HEK293T (cell line): Measurements from ENCODE around the gene ALCAM.

Experiments
- CTCF ChIA-PET: fragments of 350-600 bp; formaldehyde crosslinking; extraction: SDS; loops from one replicate; lab custom pipeline; 2021; ENCODE audit warnings: antibody characterized with exemption, inconsistent platforms; lab: Yijun Ruan, JAX
- POLR2A ChIA-PET: fragments of 350-600 bp; formaldehyde crosslinking; extraction: SDS; loops from one replicate; lab custom pipeline; 2020; ENCODE audit warnings: antibody characterized with exemption, inconsistent platforms; lab: Yijun Ruan, JAX
- DNase-seq: peaks from one replicate; pipeline ENCODE4 v3.0.0; 2012; ENCODE audit warnings: mixed read lengths; ENCODE audit errors: extremely low spot score
- ARNT ChIP-seq: fragments of 450-650 bp; IDR thresholded peaks from 2 replicates; pipeline ENCODE4 v1.6.1; 2017; ENCODE audit warnings: mild to moderate bottlenecking
- BHLHE40 ChIP-seq: fragments of 450-650 bp; IDR thresholded peaks from 2 replicates; pipeline ENCODE4 v1.6.1; 2016; ENCODE audit warnings: mild to moderate bottlenecking, moderate library complexity, borderline replicate concordance
- CTBP1 ChIP-seq: fragments of 450-650 bp; IDR thresholded peaks from 2 replicates; pipeline ENCODE4 v1.6.1; 2016; ENCODE audit warnings: borderline replicate concordance
- ELF4 ChIP-seq: fragments of 450-650 bp; IDR thresholded peaks from 2 replicates; pipeline ENCODE4 v1.6.1; 2017; ENCODE audit warnings: antibody characterized with exemption
- FOXA1 ChIP-seq: fragments of 450-650 bp; IDR thresholded peaks from 2 replicates; pipeline ENCODE4 v1.6.1; 2016; ENCODE audit warnings: mild to moderate bottlenecking
- FOXK2 ChIP-seq: fragments of 450-650 bp; IDR thresholded peaks from 2 replicates; pipeline ENCODE4 v1.6.1; 2016; ENCODE audit warnings: mild to moderate bottlenecking
- FOXM1 ChIP-seq: fragments of 450-650 bp; IDR thresholded peaks from 2 replicates; pipeline ENCODE4 v1.6.1; 2017; ENCODE audit warnings: mild to moderate bottlenecking, borderline replicate concordance
- HDGF ChIP-seq: fragments of 450-650 bp; IDR thresholded peaks from 2 replicates; pipeline ENCODE4 v1.6.1; 2017; ENCODE audit warnings: antibody characterized with exemption, borderline replicate concordance
- L3MBTL2 ChIP-seq: fragments of 450-650 bp; conservative IDR thresholded peaks from 2 replicates; pipeline ENCODE4 v1.6.1; 2016; ENCODE audit warnings: mild to moderate bottlenecking
- LEF1 ChIP-seq: fragments of 450-650 bp; IDR thresholded peaks from 2 replicates; pipeline ENCODE4 v1.6.1; 2017; ENCODE audit warnings: mild to moderate bottlenecking, borderline replicate concordance
- NFRKB ChIP-seq: fragments of 450-650 bp; IDR thresholded peaks from 2 replicates; pipeline ENCODE4 v1.6.1; 2016; ENCODE audit warnings: mild to moderate bottlenecking, moderate library complexity
- SP1 ChIP-seq: fragments of 450-650 bp; IDR thresholded peaks from 2 replicates; pipeline ENCODE4 v1.6.1; 2017
- SUZ12 ChIP-seq: fragments of 450-650 bp; IDR thresholded peaks from 2 replicates; pipeline ENCODE4 v1.6.1; 2016; ENCODE audit warnings: mild to moderate bottlenecking
- TARDBP ChIP-seq: fragments of 450-650 bp; IDR thresholded peaks from 2 replicates; pipeline ENCODE4 v1.6.1; 2016
- ZNF384 ChIP-seq: fragments of 450-650 bp; IDR thresholded peaks from 2 replicates; pipeline ENCODE4 v1.6.1; 2016
- TF ChIP-seq, protein P1 (sequence below): fragments of 450-650 bp; IDR thresholded peaks from 2 replicates; pipeline ENCODE4 v1.6.1; 2016

Gene ALCAM

DNA sequence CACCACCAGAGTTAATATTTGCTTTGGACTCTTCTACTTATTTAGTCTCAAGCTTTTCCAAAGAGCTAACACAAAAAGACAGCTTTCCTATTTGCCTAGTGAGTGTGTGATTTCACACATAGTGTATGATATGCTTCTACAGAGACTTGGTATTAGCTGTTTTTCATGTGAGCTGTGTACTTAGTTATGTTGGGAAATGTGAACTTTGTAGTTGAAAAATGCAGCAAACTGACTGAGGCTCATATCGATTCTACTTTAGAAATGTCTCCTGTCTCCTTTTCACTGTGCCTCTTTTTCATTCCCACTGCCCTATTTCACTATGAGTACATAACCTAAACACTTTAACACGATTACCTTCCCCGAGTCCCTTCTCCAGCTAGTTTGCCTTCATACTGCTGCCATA lies 136.5 kb downstream of the ALCAM start:
- CTCF ChIA-PET: no interaction called here
- no peak for TF ChIP-seq NFRKB
- no peak for TF ChIP-seq FOXA1
- TF ChIP-seq FOXM1: no peak
- TF ChIP-seq TARDBP: no peak
- TF ChIP-seq ZNF384: no peak
- TF ChIP-seq SP1: no peak
- TF ChIP-seq HDGF: no peak
- TF ChIP-seq CTBP1: no peak
- TF ChIP-seq LEF1: no peak
- TF ChIP-seq BHLHE40: no peak
- TF ChIP-seq ELF4: no peak
- no peak for TF ChIP-seq FOXK2
- TF ChIP-seq L3MBTL2: no peak
- POLR2A ChIA-PET: no interaction called here
- no peak for DNase-seq

DNA sequence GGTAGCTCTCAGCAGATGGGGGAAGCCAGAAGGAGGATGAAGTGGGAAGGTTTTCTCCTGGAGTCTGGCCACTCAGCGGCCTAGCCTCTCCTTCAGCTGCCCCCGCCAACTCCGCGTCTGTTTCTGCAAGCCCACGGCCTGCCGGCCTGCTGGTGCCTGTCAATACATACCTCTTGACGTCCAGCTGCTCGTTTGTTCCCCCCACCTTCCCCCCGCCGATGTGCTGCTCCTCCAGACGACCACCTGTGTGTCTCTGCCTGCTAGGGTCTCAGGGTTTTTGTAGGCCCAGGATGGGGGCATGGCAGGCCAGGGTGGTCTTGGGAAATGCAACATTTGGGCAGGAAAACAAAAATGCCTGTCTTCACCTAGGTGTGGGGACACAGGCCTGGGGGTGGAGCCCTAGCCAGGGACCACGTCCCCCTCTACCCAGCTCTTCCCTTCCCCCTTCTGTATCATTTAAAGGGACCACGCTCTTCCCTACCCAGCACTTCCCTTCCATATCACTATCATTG lies 137.8 kb downstream of the ALCAM start:
- POLR2A ChIA-PET: no interaction called here

DNA sequence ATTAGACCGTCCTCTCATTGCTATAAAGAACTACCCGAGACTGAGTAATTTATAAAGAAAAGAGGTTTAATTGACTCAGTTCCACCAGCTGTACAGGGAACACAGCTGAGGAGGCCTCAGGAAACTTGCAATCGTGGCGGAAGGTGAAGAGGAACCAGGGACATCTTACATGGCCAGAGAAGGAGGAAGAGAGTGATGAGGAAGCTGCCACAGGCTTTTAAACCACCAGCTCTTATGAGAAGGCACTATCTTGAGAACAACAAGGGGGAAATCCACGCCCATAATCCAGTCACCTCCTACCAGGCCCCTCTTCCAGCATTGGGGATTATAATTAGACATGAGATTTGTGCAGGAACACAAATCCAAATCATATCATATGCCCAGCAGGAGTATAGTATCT lies 138.5 kb downstream of the ALCAM start:
- POLR2A ChIA-PET: no interaction called here
- CTCF ChIA-PET: no interaction called here
- no peak for DNase-seq
- TF ChIP-seq FOXM1 (no peak), BHLHE40 (no peak), TARDBP (no peak), HDGF (no peak), NFRKB (no peak), ZNF384 (no peak), SP1 (no peak), CTBP1 (no peak)
- TF ChIP-seq, protein P1, sequence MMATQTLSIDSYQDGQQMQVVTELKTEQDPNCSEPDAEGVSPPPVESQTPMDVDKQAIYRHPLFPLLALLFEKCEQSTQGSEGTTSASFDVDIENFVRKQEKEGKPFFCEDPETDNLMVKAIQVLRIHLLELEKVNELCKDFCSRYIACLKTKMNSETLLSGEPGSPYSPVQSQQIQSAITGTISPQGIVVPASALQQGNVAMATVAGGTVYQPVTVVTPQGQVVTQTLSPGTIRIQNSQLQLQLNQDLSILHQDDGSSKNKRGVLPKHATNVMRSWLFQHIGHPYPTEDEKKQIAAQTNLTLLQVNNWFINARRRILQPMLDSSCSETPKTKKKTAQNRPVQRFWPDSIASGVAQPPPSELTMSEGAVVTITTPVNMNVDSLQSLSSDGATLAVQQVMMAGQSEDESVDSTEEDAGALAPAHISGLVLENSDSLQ: no peak

More for the DNA sequence above, 137.8 kb downstream of the ALCAM start:
- DNase-seq: no peak
- CTCF ChIA-PET: interaction anchor here (0.7 kb wide), 1 partner anchor 13 kb away, joined by 3 read pairs; no protein-coding TSS in a partner anchor
- TF ChIP-seq ELF4 (no peak), TARDBP (no peak), ARNT (no peak), ZNF384 (no peak), SUZ12 (no peak), SP1 (no peak), FOXM1 (no peak), HDGF (no peak), NFRKB (no peak), BHLHE40 (no peak), FOXK2 (no peak), CTBP1 (no peak), L3MBTL2 (no peak)
- TF ChIP-seq, protein P1: no peak

DNA sequence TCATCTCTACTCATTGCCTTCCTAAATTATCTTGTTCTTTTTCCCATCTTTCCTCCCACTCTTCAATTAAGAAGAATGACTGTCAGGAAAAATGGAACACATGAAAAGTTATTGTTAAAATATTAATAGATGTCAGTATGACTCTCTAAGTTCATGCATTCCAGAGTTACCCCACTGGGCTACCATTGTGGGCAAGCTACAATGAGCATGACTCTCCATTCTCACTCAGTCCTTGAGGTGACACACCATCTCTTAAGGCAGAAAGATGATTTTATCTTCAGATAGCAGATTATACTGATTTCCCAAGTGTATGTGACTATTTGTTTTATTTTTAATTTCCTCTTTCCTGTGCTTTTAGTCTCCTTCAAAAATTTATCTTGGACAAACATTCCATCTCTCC lies 144.3 kb downstream of the ALCAM start:
- DNase-seq: no peak
- ChIA-PET POLR2A (no interaction called here), CTCF (no interaction called here)
- TF ChIP-seq FOXK2 (no peak), FOXA1 (no peak), NFRKB (no peak)

DNA sequence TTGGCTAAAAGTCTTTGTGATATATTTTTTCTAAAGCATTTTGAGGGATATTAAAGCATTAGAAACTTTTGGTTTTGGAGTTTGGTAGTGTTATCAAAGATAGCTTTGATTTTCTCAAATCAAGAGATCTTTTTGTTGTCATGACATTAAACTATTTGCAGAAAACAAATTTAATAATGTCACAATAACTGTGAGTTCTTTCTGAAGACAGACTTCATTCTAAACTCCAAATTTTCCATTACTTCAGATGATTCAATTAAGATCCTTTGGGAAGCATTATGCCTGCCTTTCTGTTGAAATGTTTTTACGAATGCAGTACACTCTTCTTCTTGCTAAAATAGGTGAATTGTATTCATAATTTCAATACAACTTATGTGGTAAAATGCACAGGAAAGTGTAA lies 145.4 kb downstream of the ALCAM start:
- ChIA-PET POLR2A (no interaction called here), CTCF (no interaction called here)
- no peak for DNase-seq

DNA sequence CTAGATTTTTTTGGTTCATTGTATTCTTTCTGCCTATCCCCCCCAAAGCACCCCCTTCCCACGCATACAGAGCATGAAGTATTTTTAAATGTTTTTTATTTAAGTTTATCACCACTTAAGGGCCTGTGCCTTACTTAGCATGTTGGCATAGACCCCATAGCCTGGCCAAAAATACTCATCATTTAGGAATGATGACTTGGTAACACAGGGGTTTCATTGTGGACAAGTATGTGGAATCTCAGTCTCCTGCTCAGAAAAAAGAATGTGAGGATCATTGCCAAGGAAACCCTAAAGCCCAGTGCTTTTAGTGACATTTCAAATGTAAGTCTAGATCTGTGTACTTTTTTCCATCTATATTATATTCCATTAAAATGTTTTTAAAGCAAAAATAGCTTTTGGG lies 146.3 kb downstream of the ALCAM start:
- CTCF ChIA-PET: no interaction called here

More for the DNA sequence above, 145.4 kb downstream of the ALCAM start:
- no peak for TF ChIP-seq ELF4
- TF ChIP-seq L3MBTL2: no peak
- TF ChIP-seq ARNT: no peak
- TF ChIP-seq FOXM1: no peak
- TF ChIP-seq SUZ12: no peak
- no peak for TF ChIP-seq TARDBP
- TF ChIP-seq BHLHE40: no peak
- TF ChIP-seq FOXK2: no peak
- TF ChIP-seq, protein P1: no peak
- TF ChIP-seq NFRKB: no peak
- TF ChIP-seq FOXA1: no peak
- TF ChIP-seq ZNF384: no peak
- TF ChIP-seq CTBP1: no peak
- TF ChIP-seq HDGF: no peak
- TF ChIP-seq SP1: no peak
- no peak for TF ChIP-seq LEF1

More for the DNA sequence above, 146.3 kb downstream of the ALCAM start:
- POLR2A ChIA-PET: no interaction called here
- TF ChIP-seq, protein P1: no peak
- TF ChIP-seq BHLHE40 (no peak), NFRKB (no peak), SUZ12 (no peak), TARDBP (no peak), ELF4 (no peak), CTBP1 (no peak), SP1 (no peak), L3MBTL2 (no peak)
- no peak for DNase-seq
